K562 (cell line): ENCODE results near the gene SULT1C3. TPM values are rescaled to one million over a fixed set of nuclear protein-coding genes. Genes with fewer than 3 reads are reported as not detected.

Experiments used
- ATAC-seq: fragments of 200-7000 bp; cut with Tn5 transposase; 3 replicates; pipeline ENCODE4 v1.9.1; 2020; ENCODE audit warnings: moderate library complexity
- BruUV-seq: library from RNA; stranded (reverse); fragments of 400-500 nt; replicated peaks from 2 replicates; lab custom pipeline; 2021; lab: Mats Ljungman, UMichigan
- CTCF ChIA-PET: fragments of 300-600 bp; formaldehyde crosslinking; extraction: SDS; loops from one replicate; lab custom pipeline; 2021; ENCODE audit warnings: low intra/inter-chr PET ratio; lab: Yijun Ruan, JAX
- POLR2A ChIA-PET: fragments of 300-600, 350-650 bp; sonication (Branson Sonifier 250); formaldehyde crosslinking; extraction: SDS; loops from one replicate; lab custom pipeline; 2021; ENCODE audit warnings: antibody characterized with exemption, inconsistent platforms; lab: Yijun Ruan, JAX
- DNase-seq, 4 experiments: peaks; one replicate each; pipeline versions ENCODE4 v3.0.0 to v3.0.0-alpha.2; 2011 to 2018; ENCODE audit warnings: low spot score in 3 of 4, mixed read lengths in 3 of 4; ENCODE audit errors: extremely low read depth in 1 of 4
- FAIRE-seq: peaks from 2 replicates; lab custom pipeline; 2011; peaks lifted over from hg19 to GRCh38; lab: Jason Lieb, UNC
- H2AFZ ChIP-seq: 2 replicates; pipeline ENCODE4 v1.6.0; 2011; ENCODE audit warnings: low read depth, low read length, control low read depth, inconsistent platforms
- H3K27ac ChIP-seq: fragments of 200-600 bp; 3 replicates; pipeline ENCODE4 v1.8.0; 2011; ENCODE audit warnings: low read depth, mild to moderate bottlenecking, control low read depth, inconsistent platforms, low read length, moderate library complexity, mixed read lengths; ENCODE audit errors: extremely low read depth
- H3K27me3 ChIP-seq, 2 experiments: fragments of 300-600 bp in 1 of 2; 2 replicates in 1 of 2; 3 replicates in 1 of 2; pipeline versions ENCODE4 v1.6.0 to v1.8.0; 2011; ENCODE audit warnings: inconsistent platforms in 2 of 2, low read length in 2 of 2, mild to moderate bottlenecking in 1 of 2, mixed read lengths in 1 of 2, moderate library complexity in 1 of 2; ENCODE audit not compliant: control insufficient read depth in 2 of 2, insufficient read depth in 2 of 2
- H3K36me3 ChIP-seq: fragments of 300-600 bp; 3 replicates; pipeline ENCODE4 v1.8.0; 2011; ENCODE audit warnings: mild to moderate bottlenecking, low read length, inconsistent platforms; ENCODE audit not compliant: control insufficient read depth, insufficient read depth
- H3K4me1 ChIP-seq, 2 experiments: fragments of 200-600 bp in 1 of 2; replicated peaks in 1 of 2; 2 replicates in 1 of 2; 3 replicates in 1 of 2; pipeline versions ENCODE4 v1.5.1 to v1.8.0; 2011; ENCODE audit warnings: inconsistent platforms in 2 of 2, low read length in 2 of 2, mild to moderate bottlenecking in 1 of 2, mixed read lengths in 1 of 2, moderate library complexity in 1 of 2; ENCODE audit not compliant: control insufficient read depth in 2 of 2, insufficient read depth in 2 of 2
- H3K4me2 ChIP-seq: 2 replicates; pipeline ENCODE4 v1.6.1; 2011; ENCODE audit warnings: low read length, control low read depth, inconsistent platforms, mixed read lengths; ENCODE audit not compliant: insufficient read depth
- H3K4me3 ChIP-seq: fragments of 200-600 bp; sonication (generic), shearing (Covaris generic); 2 replicates; pipeline ENCODE4 v1.5.1; 2016; ENCODE audit warnings: control low read depth, inconsistent platforms
- H3K79me2 ChIP-seq: fragments of 200-600 bp; 3 replicates; pipeline ENCODE4 v1.8.0; 2011; ENCODE audit warnings: low read length, inconsistent platforms; ENCODE audit not compliant: control insufficient read depth, insufficient read depth
- H3K9ac ChIP-seq, 2 experiments: 2 replicates each; pipeline versions ENCODE4 v1.6.0 to v1.6.1; 2011; ENCODE audit warnings: low read depth in 2 of 2, low read length in 2 of 2, control low read depth in 1 of 2, inconsistent platforms in 1 of 2, mild to moderate bottlenecking in 1 of 2, mixed read lengths in 1 of 2; ENCODE audit not compliant: insufficient read depth in 1 of 2
- H3K9me1 ChIP-seq: one replicate; pipeline ENCODE4 v1.6.0; 2011; ENCODE audit warnings: inconsistent platforms, mild to moderate bottlenecking, low read length, moderate library complexity; ENCODE audit not compliant: control insufficient read depth, insufficient read depth
- H3K9me3 ChIP-seq: replicated peaks from 2 replicates; pipeline ENCODE4 v1.5.1; 2011; ENCODE audit warnings: low read depth, low read length, inconsistent platforms; ENCODE audit not compliant: control insufficient read depth, insufficient read depth
- H4K20me1 ChIP-seq: replicated peaks from 2 replicates; pipeline ENCODE4 v1.6.1; 2011; ENCODE audit warnings: low read length, inconsistent platforms, mixed read lengths; ENCODE audit not compliant: control insufficient read depth, insufficient read depth
- BCOR ChIP-seq: fragments of 450-650 bp; IDR thresholded peaks from 2 replicates; pipeline ENCODE4 v1.6.1; 2016
- CBX1 ChIP-seq: sonication (generic); IDR thresholded peaks from 2 replicates; pipeline ENCODE4 v1.6.1; 2016; ENCODE audit warnings: antibody characterized with exemption, low read depth, mild to moderate bottlenecking
- ZKSCAN1 ChIP-seq: fragments of 150-350 bp; IDR thresholded peaks from 2 replicates; pipeline ENCODE4 v1.6.1; 2016; ENCODE audit warnings: low read depth, low read length
- ZKSCAN3 ChIP-seq: fragments of 250-450 bp; sonication (Bioruptor Pico); IDR thresholded peaks from 2 replicates; pipeline ENCODE4 v1.4.0; 2020
- ZNF217 ChIP-seq: sonication (generic); formaldehyde crosslinking; IDR thresholded peaks from 2 replicates; pipeline ENCODE4 v1.8.0; 2022; ENCODE audit warnings: mild to moderate bottlenecking, missing genetic modification reagents
- ZNF24 ChIP-seq: fragments of 450-650 bp; IDR thresholded peaks from 2 replicates; pipeline ENCODE4 v1.6.1; 2016
- in situ Hi-C: fragments of 300-500 bp; cut with MboI; formaldehyde crosslinking; loops from 4 replicates; pipeline ENCODE4 v1.15.0; 2018; ENCODE audit warnings: inconsistent platforms, mixed read lengths
- intact Hi-C: fragments of 100-400 bp; cut with micrococcal nuclease; formaldehyde crosslinking; loops from 2 replicates; pipeline ENCODE4 v1.14.2; 2022
- polyA plus RNA-seq, 8 experiments: library from polyadenylated mRNA; depleted of rRNA in 4 of 8; stranded (reverse) in 5 of 8; unstranded in 3 of 8; fragments of >200 nt; fragmentation: Nextera tagmentation in 2 of 8; fragmentation: Illumina TruSeq in 1 of 8; extraction: Ambion mirVana in 2 of 8; extraction: Trizol in 1 of 8; gene quantifications; 2 replicates each; pipeline versions ENCODE4 v1.2.1 to v1.2.3, GENCODE V29; 2011 to 2014; ENCODE audit warnings: inconsistent platforms in 1 of 8, missing spikeins in 1 of 8
- total RNA-seq, 7 experiments: library from RNA; depleted of rRNA in 6 of 7; stranded (reverse); fragments of >200 nt in 6 of 7; fragmentation: Illumina TruSeq in 2 of 7; extraction: Trizol in 2 of 7; gene quantifications; 2 replicates each; pipeline versions ENCODE4 v1.2.1 to v1.2.3, GENCODE V29; 2011 to 2021; ENCODE audit warnings: low replicate concordance in 1 of 7
- TF ChIP-seq, protein P1 (sequence below): fragments of 450-650 bp; IDR thresholded peaks from one replicate; pipeline ENCODE4 v1.6.1; 2018; ENCODE audit warnings: mild to moderate bottlenecking, moderate library complexity; ENCODE audit not compliant: partially characterized antibody
- TF ChIP-seq, protein P2 (sequence below), 2 experiments: IDR thresholded peaks in 1 of 2; conservative IDR thresholded peaks in 1 of 2; 2 replicates each; pipeline ENCODE4 v1.6.1; 2016; ENCODE audit warnings: low read depth in 2 of 2, mild to moderate bottlenecking in 1 of 2, missing compliant biosample characterization in 1 of 2, missing genetic modification characterization in 1 of 2, moderate library complexity in 1 of 2
- TF ChIP-seq, protein P3 (sequence below): IDR thresholded peaks from 3 replicates; pipeline ENCODE4 v1.6.1; 2011; ENCODE audit warnings: borderline replicate concordance, mild to moderate bottlenecking; ENCODE audit not compliant: insufficient read length, insufficient read depth

The SULT1C3 gene
- total and polyA plus RNA-seq, 9 of the 15 experiments (the other 6 are each of a cell fraction or from before 2014, with no cell fraction given): not detected

DNA sequence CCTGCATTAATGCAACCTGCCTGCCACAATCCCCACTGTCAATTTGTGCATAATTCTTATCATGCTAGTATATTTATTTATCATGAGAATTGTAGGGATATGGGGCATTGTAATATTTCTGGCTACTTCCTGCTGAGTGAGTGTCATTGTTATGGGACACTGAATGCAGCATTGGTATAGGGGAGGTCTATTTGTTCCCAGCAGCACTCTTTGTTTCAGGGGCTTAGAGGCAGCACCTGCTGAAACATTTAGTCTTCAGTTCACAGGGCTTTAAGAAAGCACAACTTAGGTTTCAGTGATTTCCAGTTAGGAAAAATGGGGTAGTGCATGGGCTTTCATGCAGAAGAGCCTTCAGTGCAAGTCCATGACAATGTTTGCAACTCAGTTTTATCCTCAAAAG is 23.6 kb downstream of the SULT1C3 start:
- no peak for TF ChIP-seq ZNF24
- TF ChIP-seq, protein P1, sequence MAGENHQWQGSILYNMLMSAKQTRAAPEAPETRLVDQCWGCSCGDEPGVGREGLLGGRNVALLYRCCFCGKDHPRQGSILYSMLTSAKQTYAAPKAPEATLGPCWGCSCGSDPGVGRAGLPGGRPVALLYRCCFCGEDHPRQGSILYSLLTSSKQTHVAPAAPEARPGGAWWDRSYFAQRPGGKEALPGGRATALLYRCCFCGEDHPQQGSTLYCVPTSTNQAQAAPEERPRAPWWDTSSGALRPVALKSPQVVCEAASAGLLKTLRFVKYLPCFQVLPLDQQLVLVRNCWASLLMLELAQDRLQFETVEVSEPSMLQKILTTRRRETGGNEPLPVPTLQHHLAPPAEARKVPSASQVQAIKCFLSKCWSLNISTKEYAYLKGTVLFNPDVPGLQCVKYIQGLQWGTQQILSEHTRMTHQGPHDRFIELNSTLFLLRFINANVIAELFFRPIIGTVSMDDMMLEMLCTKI: no peak
- TF ChIP-seq ZKSCAN1: no peak
- TF ChIP-seq, protein P2, sequence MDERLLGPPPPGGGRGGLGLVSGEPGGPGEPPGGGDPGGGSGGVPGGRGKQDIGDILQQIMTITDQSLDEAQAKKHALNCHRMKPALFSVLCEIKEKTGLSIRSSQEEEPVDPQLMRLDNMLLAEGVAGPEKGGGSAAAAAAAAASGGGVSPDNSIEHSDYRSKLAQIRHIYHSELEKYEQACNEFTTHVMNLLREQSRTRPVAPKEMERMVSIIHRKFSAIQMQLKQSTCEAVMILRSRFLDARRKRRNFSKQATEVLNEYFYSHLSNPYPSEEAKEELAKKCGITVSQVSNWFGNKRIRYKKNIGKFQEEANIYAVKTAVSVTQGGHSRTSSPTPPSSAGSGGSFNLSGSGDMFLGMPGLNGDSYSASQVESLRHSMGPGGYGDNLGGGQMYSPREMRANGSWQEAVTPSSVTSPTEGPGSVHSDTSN (CRISPR knock-in tag; IDR thresholded peaks at IDR 0.05; ENCODE audit: low read depth): no peak
- TF ChIP-seq, protein P2 (tag; conservative IDR thresholded peaks at IDR 0.05; ENCODE audit: low read depth): no peak
- TF ChIP-seq, protein P3, sequence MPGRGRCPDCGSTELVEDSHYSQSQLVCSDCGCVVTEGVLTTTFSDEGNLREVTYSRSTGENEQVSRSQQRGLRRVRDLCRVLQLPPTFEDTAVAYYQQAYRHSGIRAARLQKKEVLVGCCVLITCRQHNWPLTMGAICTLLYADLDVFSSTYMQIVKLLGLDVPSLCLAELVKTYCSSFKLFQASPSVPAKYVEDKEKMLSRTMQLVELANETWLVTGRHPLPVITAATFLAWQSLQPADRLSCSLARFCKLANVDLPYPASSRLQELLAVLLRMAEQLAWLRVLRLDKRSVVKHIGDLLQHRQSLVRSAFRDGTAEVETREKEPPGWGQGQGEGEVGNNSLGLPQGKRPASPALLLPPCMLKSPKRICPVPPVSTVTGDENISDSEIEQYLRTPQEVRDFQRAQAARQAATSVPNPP: no peak
- TF ChIP-seq CBX1: no peak
- TF ChIP-seq ZKSCAN3 (CRISPR knock-in tag): no peak
- no peak for TF ChIP-seq ZNF217 (CRISPR knock-in tag)
- TF ChIP-seq BCOR: no peak
- H3K79me2 ChIP-seq: no peaks in the 10 kb centered on the region
- POLR2A ChIA-PET: no interaction called here
- CTCF ChIA-PET: no interaction called here
- H3K27ac ChIP-seq: no peak overlapping the region
- no peaks in the 10 kb centered on the region for H3K4me1 ChIP-seq
- no peak overlapping the region for H2AFZ ChIP-seq
- no peaks in the 10 kb centered on the region for H4K20me1 ChIP-seq
- H3K9ac ChIP-seq: no peak overlapping the region
- H3K36me3 ChIP-seq: no peaks in the 10 kb centered on the region
- no TSS peak for BruUV-seq
- intact Hi-C loops (no loop called here), in situ Hi-C loops (no loop called here)
- no peak overlapping the region for H3K4me2 ChIP-seq
- no peak for FAIRE-seq
- H3K9me3 ChIP-seq: no peaks in the 10 kb centered on the region
- ATAC-seq: no peak
- peaks cover 0 to under 1% of the 10 kb centered on the region in 2 experiments; a peak in 1 of 5 replicates for H3K27me3 ChIP-seq
- no peak overlapping the region for H3K4me3 ChIP-seq
- no peak for DNase-seq
- H3K9me1 ChIP-seq: no peaks in the 10 kb centered on the region
